GM19468 (cell line): ENCODE measurements around the gene GOLGA6L25.
"Not testable (repeated sequence)": the region's sequence is repeated elsewhere in the genome, so short reads cannot be mapped to it uniquely, and the experiment has no call there.

ENCODE experiments used
- ATAC-seq: cut with Tn5 transposase; IDR thresholded peaks from one replicate; pipeline ENCODE4 v1.9.1; 2021; ENCODE audit warnings: mild to moderate bottlenecking, moderate library complexity, moderate number of reproducible peaks; ENCODE audit not compliant: unreplicated experiment; ENCODE audit errors: extremely low read depth

The GOLGA6L25 gene

GRCh38 chr15:28553268-28553667 is at the start of gene GOLGA6L25:
Gene GOLGA6L25 (plus strand): TSS chr15:28553568. CDS start chr15:28553629, 61 bp downstream.
- not testable (repeated sequence) for ATAC-seq

DNA sequence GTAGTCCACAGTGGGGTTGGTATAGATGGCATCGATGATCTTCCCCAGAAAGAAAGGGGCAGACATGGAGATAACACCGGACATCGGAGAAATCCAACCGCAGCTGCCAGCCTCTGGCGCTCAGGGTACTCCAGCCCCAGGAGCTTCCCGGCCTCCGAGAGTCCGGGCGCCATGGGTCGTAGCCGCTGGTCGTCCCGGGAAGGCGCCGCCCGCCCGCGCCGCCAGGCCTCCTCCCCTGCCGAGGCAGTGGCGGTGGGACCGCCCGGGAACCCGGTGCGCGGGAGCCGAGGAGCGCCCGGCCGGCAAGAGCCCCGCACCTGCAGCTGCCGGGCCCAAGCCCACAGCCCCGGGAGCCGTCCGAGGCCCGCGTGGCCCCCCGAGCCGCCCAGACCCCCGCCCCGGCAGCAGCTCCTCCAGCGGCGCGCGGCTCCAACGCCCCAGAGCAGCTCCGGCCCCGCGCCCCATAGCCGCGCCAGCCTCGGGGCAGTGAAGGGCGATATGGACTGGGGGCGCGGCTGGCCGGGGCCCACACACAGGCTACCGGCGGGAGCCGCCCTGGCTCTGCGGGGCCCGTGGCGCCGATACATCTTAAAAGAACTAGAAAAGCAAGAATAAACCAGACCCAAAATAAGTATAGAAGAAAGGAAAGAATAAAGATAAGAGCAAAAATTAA is 45.0 kb upstream of the GOLGA6L25 start:
- not testable (repeated sequence) for ATAC-seq

DNA sequence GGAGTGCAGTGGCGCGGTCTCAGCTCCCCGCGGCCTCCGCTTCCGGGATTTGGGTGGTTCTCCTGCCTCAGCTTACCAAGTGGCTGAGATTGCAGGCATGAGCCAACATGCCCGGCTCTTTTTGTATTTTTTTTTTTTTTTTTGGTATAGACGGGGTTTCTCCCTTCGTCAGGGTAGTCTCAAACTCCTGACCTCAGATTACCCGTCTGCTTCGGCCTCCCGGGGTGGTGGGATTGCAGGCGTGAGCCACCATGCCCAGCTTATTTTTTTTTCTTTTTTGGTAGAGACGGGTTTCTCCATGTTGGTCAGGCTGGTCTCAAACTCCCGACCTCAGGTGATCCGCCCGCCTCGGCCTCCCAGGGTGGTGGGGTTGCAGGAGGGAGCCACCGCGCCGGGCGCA is 39.2 kb upstream of the GOLGA6L25 start:
- ATAC-seq = not testable (repeated sequence)

GRCh38 chr15:28515208-28515607 is 38.2 kb upstream of the GOLGA6L25 start:
- not testable (repeated sequence) for ATAC-seq

GRCh38 chr15:28532954-28533353 is 20.4 kb upstream of the GOLGA6L25 start, which contains the start of gene GOLGA8G:
Gene GOLGA8G (minus strand): TSS chr15:28532971. CDS start chr15:28532909, 62 bp downstream.
- not testable (repeated sequence) for ATAC-seq

DNA sequence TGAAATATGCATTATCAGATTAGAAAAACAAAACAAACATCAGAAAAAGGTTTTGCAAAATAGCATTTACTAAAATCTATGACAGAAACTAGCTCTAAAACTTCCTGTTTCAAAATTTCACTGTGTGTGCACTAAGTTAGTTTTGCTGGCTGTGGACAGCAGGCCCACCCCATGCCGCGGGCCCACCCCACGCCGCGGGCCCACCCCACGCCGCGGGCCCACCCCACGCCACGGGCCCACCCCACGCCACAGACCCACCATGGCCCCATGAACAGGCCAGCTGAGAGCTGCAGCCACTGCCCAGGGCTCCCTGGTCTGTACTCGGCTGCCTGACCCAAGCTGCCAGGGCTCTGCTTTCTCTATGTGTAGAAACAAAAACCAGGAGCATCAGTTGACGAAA is 20.0 kb downstream of the GOLGA6L25 start:
- ATAC-seq = not testable (repeated sequence)

DNA sequence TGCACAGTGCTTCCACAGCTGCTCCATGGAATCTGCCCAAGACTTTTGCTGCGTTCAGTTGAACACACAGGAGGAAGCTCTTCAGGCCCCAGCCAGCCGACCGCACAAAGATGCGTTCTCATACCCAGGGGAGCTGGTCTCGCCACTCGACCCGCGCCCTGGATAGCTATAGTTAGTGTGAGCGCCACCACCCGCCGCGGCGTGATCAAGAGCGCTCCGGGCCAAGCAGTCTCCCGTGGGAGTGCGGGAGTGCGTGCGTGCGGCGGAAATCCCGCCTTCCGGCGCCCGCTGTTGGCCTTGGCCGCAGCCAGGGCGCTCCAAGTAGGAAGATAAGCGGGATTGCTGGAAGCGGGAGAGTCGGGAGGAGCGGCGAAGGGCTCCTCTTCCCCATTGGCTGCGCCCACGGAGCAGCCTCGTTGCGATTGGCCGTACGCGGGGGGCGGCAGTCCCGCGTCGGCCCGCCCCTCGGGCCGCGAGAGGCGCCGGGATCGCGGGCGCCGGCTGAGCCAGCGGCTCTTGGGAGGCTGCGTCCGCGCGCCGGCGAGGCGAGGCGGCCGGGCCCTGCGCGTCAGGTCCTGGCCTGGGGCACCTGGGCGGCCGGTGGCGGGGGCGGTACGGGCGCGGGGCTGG is 35.7 kb downstream of the GOLGA6L25 start:
- ATAC-seq = not testable (repeated sequence)

GRCh38 chr15:28589769-28590168 is 36.4 kb downstream of the GOLGA6L25 start:
- ATAC-seq = not testable (repeated sequence)

DNA sequence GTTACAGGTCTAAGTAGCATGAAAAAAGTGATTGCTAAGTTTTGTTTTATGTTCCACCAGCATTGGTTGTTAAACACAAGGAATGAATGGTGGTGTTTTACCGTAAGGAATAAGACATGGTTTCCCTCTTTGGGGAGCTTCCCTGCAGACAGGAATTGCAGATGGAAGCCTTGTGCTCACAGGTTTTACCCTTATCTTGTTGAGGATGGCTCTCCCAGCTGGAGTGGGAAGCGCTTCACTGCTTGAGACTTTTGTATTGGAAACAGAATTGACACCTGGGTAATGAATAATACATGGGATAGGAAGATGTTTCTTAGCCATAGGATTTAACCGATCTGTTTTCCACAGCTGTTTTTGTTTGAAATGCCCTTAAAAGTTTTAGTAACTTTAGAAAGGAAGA is 39.0 kb downstream of the GOLGA6L25 start:
- ATAC-seq = not testable (repeated sequence)

DNA sequence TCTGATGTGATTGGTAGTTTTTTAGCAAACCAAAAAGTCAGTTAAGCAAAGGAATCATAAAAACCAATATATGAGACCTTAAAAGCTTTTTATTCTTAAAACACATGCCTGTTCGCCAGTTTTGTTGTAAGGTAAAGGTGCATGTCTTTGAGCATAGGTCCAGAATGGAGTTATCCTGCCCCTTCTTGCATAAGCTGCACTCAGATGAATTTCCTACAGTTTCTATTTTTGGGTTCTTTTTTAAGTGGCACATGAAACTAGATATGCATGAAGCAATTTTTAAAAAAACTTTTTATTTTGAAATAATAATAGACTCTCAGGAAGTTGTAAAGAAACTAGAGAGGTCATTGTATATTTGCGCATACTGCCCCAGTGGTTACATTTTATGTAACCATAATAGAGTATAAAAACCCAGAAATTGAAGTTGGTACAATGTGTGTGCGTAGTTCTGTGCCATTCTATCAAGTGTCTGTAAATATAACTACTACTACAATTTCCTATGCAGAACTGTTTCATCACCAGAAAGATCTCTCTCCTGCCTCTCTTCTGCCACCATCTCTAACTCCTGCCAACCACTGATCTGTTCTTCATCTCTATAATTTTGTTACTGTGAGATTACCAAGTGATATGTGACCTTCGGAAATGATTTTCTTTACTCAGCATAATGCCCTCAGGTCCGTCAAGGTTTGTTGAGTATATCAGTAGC is 40.2 kb downstream of the GOLGA6L25 start:
- not testable (repeated sequence) for ATAC-seq

- not testable (repeated sequence) for ATAC-seq
Observed at GRCh38 chr15:28597471-28597870, 44.1 kb downstream of the GOLGA6L25 start.

- ATAC-seq = not testable (repeated sequence)
Observed at GRCh38 chr15:28598209-28598608, 44.8 kb downstream of the GOLGA6L25 start.

- ATAC-seq = not testable (repeated sequence)
Observed at GRCh38 chr15:28602152-28602551, 48.8 kb downstream of the GOLGA6L25 start.
